ACC112 (cell line): ENCODE measurements around the gene COL4A3.
"Not testable (repeated sequence)": the region's sequence is repeated elsewhere in the genome, so short reads cannot be mapped to it uniquely, and the experiment has no call there.

Experiments
- H2AFZ ChIP-seq: fragments of 200-600 bp; sonication (generic); one replicate; pipeline ENCODE4 v1.6.0; 2017; ENCODE audit warnings: antibody characterized with exemption, low read length; ENCODE audit not compliant: unreplicated experiment
- H3K27ac ChIP-seq: fragments of 200-600 bp; sonication (generic); 2 replicates; pipeline ENCODE4 v1.5.1; 2014; ENCODE audit warnings: low read depth, mild to moderate bottlenecking, antibody characterized with exemption, low read length, moderate library complexity
- H3K27me3 ChIP-seq: fragments of 200-600 bp; sonication (generic); 2 replicates; pipeline ENCODE4 v1.6.1; 2014; ENCODE audit warnings: mild to moderate bottlenecking, antibody characterized with exemption, low read length, moderate library complexity, mixed read lengths; ENCODE audit not compliant: insufficient read depth
- H3K36me3 ChIP-seq: fragments of 200-600 bp; sonication (generic); 2 replicates; pipeline ENCODE4 v1.6.1; 2016; ENCODE audit warnings: mild to moderate bottlenecking, antibody characterized with exemption, low read length, moderate library complexity, mixed read lengths; ENCODE audit not compliant: insufficient read depth
- H3K4me1 ChIP-seq: fragments of 200-600 bp; sonication (generic); one replicate; pipeline ENCODE4 v1.6.1; 2016; ENCODE audit warnings: low read length, mixed read lengths; ENCODE audit not compliant: insufficient read depth, unreplicated experiment, control insufficient read depth
- H3K4me3 ChIP-seq: fragments of 200-600 bp; sonication (generic); 2 replicates; pipeline ENCODE4 v1.5.1; 2014; ENCODE audit warnings: mild to moderate bottlenecking, low read depth, low read length
- H3K79me2 ChIP-seq: fragments of 200-600 bp; sonication (generic); one replicate; pipeline ENCODE4 v1.6.0; 2016; ENCODE audit warnings: low read length; ENCODE audit not compliant: control insufficient read depth, unreplicated experiment, insufficient read depth

COL4A3 gene

GRCh38 chr2:227154986-227155774, 9.2 kb upstream of the COL4A3 start:
- H3K36me3 ChIP-seq: no peaks in the 10 kb centered on the region
- peak overlapping the region; percentile 58 for H3K27ac ChIP-seq
- H3K4me1 ChIP-seq: peaks cover 40% of the 10 kb centered on the region
- no peaks in the 10 kb centered on the region for H3K79me2 ChIP-seq
- no peaks in the 10 kb centered on the region for H3K27me3 ChIP-seq
- no peak overlapping the region for H2AFZ ChIP-seq
- no peak overlapping the region; the same call in 1 of the 2 replicates for H3K4me3 ChIP-seq

GRCh38 chr2:227160164-227160563, 4.3 kb upstream of the COL4A3 start:
- Histone ChIP-seq H3K4me3 (no peak overlapping the region), H3K27ac (no peak overlapping the region), H2AFZ (no peak overlapping the region), H3K27me3 (no peaks in the 10 kb centered on the region), H3K4me1 (peaks cover 21% of the 10 kb centered on the region), H3K79me2 (no peaks in the 10 kb centered on the region), H3K36me3 (no peaks in the 10 kb centered on the region)

- H3K27ac ChIP-seq: no peak overlapping the region
- no peaks in the 10 kb centered on the region for H3K79me2 ChIP-seq
- H3K36me3 ChIP-seq: no peaks in the 10 kb centered on the region
- H2AFZ ChIP-seq: no peak overlapping the region
- no peaks in the 10 kb centered on the region for H3K27me3 ChIP-seq
- peaks cover 12% of the 10 kb centered on the region for H3K4me1 ChIP-seq
- H3K4me3 ChIP-seq: no peak overlapping the region
Observed at GRCh38 chr2:227161947-227162346, 2.5 kb upstream of the COL4A3 start.

- no peak overlapping the region for H3K27ac ChIP-seq
Observed at GRCh38 chr2:227163485-227163997, 883 bp upstream of the COL4A3 start.

GRCh38 chr2:227164763-227165291, 403 bp downstream of the COL4A3 start:
- Histone ChIP-seq H3K36me3 (0 out of 2 replicates have a peak, but pooled peaks cover 3% of the 10 kb centered on the region), H3K27ac (no peak overlapping the region), H3K4me3 (peak overlapping the region; percentile 83), H2AFZ (peak overlapping the region; percentile 90), H3K4me1 (peaks cover 12% of the 10 kb centered on the region), H3K79me2 (no peaks in the 10 kb centered on the region), H3K27me3 (no peaks in the 10 kb centered on the region)

More at GRCh38 chr2:227163485-227163997, 883 bp upstream of the COL4A3 start:
- H3K27me3 ChIP-seq: no peaks in the 10 kb centered on the region
- H3K4me3 ChIP-seq: peak overlapping the region; percentile 83
- H2AFZ ChIP-seq: peak overlapping the region; percentile 90
- no peaks in the 10 kb centered on the region for H3K79me2 ChIP-seq
- 0 out of 2 replicates have a peak, but pooled peaks cover 3% of the 10 kb centered on the region for H3K36me3 ChIP-seq
- peaks cover 12% of the 10 kb centered on the region for H3K4me1 ChIP-seq

GRCh38 chr2:227171779-227172178, 7.4 kb downstream of the COL4A3 start:
- H3K4me1 ChIP-seq, H3K4me3 ChIP-seq, H3K36me3 ChIP-seq, H3K27me3 ChIP-seq, H3K27ac ChIP-seq, H3K79me2 ChIP-seq, H2AFZ ChIP-seq: not testable (repeated sequence)

- no peaks in the 10 kb centered on the region for H3K79me2 ChIP-seq
- no peak overlapping the region for H3K4me3 ChIP-seq
- H3K27ac ChIP-seq: no peak overlapping the region
- peaks cover 10% of the 10 kb centered on the region for H3K4me1 ChIP-seq
- no peaks in the 10 kb centered on the region for H3K36me3 ChIP-seq
- H2AFZ ChIP-seq: no peak overlapping the region
- no peaks in the 10 kb centered on the region for H3K27me3 ChIP-seq
Observed at GRCh38 chr2:227177592-227178336, 13.3 kb downstream of the COL4A3 start.

- 0 out of 2 replicates have a peak overlapping the region, but pooled peaks have one; percentile 1 for H3K27ac ChIP-seq
- peak overlapping the region; percentile 10 for H2AFZ ChIP-seq
- H3K4me3 ChIP-seq: peak overlapping the region; percentile 9; the same call in 1 of the 2 replicates
- H3K79me2 ChIP-seq: no peaks in the 10 kb centered on the region
- H3K27me3 ChIP-seq: no peaks in the 10 kb centered on the region
- peaks cover 10% of the 10 kb centered on the region for H3K4me1 ChIP-seq
- H3K36me3 ChIP-seq: no peaks in the 10 kb centered on the region
Observed at GRCh38 chr2:227179988-227180685, 15.7 kb downstream of the COL4A3 start.

GRCh38 chr2:227180770-227181169, 16.3 kb downstream of the COL4A3 start:
- H3K4me3 ChIP-seq: peak overlapping the region; percentile 9; the same call in 1 of the 2 replicates
- H3K36me3 ChIP-seq: no peaks in the 10 kb centered on the region
- H3K27me3 ChIP-seq: no peaks in the 10 kb centered on the region
- H3K27ac ChIP-seq: 0 out of 2 replicates have a peak overlapping the region, but pooled peaks have one; percentile 1
- peaks cover 10% of the 10 kb centered on the region for H3K4me1 ChIP-seq
- H3K79me2 ChIP-seq: no peaks in the 10 kb centered on the region
- peak overlapping the region; percentile 10 for H2AFZ ChIP-seq

- no peak overlapping the region for H3K27ac ChIP-seq
- no peaks in the 10 kb centered on the region for H3K36me3 ChIP-seq
- H2AFZ ChIP-seq: no peak overlapping the region
- no peaks in the 10 kb centered on the region for H3K27me3 ChIP-seq
- H3K4me1 ChIP-seq: peaks cover 19% of the 10 kb centered on the region
- no peaks in the 10 kb centered on the region for H3K79me2 ChIP-seq
- no peak overlapping the region for H3K4me3 ChIP-seq
Observed at GRCh38 chr2:227182765-227183164, 18.3 kb downstream of the COL4A3 start.
